Prostate gland (tissue), 2 donors: ENCODE measurements around the gene SNPH.

Source experiments
- POLR2AphosphoS5 ChIP-seq: sonication (generic); formaldehyde crosslinking; IDR thresholded peaks from one replicate; pipeline ENCODE4 v1.6.1; 2017; ENCODE audit warnings: antibody characterized with exemption
- TF ChIP-seq, protein P1 (sequence below), 4 experiments: fragments of 200-600 bp in 2 of 4; fragments of 450-650 bp in 2 of 4; sonication (generic) in 2 of 4; IDR thresholded peaks; 1 replicate in 3 of 4; 2 replicates in 1 of 4; pipeline ENCODE4 v1.5.1; 2016 to 2019; ENCODE audit warnings: antibody characterized with exemption in 4 of 4, mild to moderate bottlenecking in 2 of 4, moderate library complexity in 2 of 4

DNA sequence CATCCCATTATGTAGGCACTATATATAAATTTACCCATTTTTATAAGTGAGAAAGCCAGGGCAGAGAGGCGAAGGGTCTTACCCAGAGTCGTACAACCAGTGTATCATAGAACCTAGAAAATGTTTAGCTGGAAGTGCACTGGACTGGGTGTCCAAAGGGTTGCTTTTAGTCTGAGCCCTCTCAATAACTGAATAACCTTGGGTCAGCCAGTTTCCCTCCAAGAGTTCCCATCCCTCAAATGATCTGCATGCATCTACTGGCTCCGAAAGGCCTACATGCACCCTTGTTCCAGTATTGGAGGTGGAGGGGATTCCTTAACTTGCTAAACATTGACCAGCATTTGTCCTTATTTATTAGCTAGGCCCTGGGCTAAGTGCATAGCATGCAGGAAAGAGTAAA, 3.8 kb downstream of the SNPH start:
- no peak for TF ChIP-seq POLR2AphosphoS5
- TF ChIP-seq, protein P1, sequence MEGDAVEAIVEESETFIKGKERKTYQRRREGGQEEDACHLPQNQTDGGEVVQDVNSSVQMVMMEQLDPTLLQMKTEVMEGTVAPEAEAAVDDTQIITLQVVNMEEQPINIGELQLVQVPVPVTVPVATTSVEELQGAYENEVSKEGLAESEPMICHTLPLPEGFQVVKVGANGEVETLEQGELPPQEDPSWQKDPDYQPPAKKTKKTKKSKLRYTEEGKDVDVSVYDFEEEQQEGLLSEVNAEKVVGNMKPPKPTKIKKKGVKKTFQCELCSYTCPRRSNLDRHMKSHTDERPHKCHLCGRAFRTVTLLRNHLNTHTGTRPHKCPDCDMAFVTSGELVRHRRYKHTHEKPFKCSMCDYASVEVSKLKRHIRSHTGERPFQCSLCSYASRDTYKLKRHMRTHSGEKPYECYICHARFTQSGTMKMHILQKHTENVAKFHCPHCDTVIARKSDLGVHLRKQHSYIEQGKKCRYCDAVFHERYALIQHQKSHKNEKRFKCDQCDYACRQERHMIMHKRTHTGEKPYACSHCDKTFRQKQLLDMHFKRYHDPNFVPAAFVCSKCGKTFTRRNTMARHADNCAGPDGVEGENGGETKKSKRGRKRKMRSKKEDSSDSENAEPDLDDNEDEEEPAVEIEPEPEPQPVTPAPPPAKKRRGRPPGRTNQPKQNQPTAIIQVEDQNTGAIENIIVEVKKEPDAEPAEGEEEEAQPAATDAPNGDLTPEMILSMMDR (IDR thresholded peaks at IDR 0.05), result no peak
